Adrenal gland (tissue), 5 donors: ENCODE data around the gene SCNN1B.

Experiments used
- POLR2A ChIP-seq, 2 donors: fragments of 450-650 bp; IDR thresholded peaks; one replicate each; pipeline ENCODE4 v1.6.1; 2017; ENCODE audit warnings: antibody characterized with exemption in 2 of 2, mild to moderate bottlenecking in 2 of 2, moderate library complexity in 1 of 2
- TF ChIP-seq, protein P1 (sequence below), 6 experiments: fragments of 450-650 bp in 4 of 6; fragments of 200-600 bp in 2 of 6; sonication (generic) in 1 of 6; IDR thresholded peaks; 1 replicate in 5 of 6; 2 replicates in 1 of 6; pipeline versions ENCODE4 v1.5.1 to v1.8.0; 2016 to 2021; ENCODE audit warnings: antibody characterized with exemption in 6 of 6, mild to moderate bottlenecking in 2 of 6, moderate library complexity in 1 of 6
- donor health status: DM: no; HTN: no; CAD: no.

- TF ChIP-seq, protein P1, sequence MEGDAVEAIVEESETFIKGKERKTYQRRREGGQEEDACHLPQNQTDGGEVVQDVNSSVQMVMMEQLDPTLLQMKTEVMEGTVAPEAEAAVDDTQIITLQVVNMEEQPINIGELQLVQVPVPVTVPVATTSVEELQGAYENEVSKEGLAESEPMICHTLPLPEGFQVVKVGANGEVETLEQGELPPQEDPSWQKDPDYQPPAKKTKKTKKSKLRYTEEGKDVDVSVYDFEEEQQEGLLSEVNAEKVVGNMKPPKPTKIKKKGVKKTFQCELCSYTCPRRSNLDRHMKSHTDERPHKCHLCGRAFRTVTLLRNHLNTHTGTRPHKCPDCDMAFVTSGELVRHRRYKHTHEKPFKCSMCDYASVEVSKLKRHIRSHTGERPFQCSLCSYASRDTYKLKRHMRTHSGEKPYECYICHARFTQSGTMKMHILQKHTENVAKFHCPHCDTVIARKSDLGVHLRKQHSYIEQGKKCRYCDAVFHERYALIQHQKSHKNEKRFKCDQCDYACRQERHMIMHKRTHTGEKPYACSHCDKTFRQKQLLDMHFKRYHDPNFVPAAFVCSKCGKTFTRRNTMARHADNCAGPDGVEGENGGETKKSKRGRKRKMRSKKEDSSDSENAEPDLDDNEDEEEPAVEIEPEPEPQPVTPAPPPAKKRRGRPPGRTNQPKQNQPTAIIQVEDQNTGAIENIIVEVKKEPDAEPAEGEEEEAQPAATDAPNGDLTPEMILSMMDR (IDR thresholded peaks at IDR 0.05), result no peak
- no peak for TF ChIP-seq POLR2A (IDR thresholded peaks at IDR 0.05)
These were observed 21.6 kb upstream of the SCNN1B start for GRCh38 chr16:23280483-23280967.
